ENCODE results near the gene P4HA1.
"Not testable (repeated sequence)": the region's sequence is repeated elsewhere in the genome, so short reads cannot be mapped to it uniquely, and the experiment has no call there.

The P4HA1 gene

GRCh38 chr10:73113551-73113950 lies 16.9 kb upstream of the P4HA1 start:
- Histone ChIP-seq H3K36me3 (ENCODE audit: insufficient read depth) (no peaks in the 10 kb centered on the region), H3K79me2 (ENCODE audit: insufficient read depth, low read depth) (no peaks in the 10 kb centered on the region), H3K4me2 (no peak overlapping the region), H3K9ac (no peak overlapping the region), H3K4me3 (IDR thresholded peaks at IDR 0.05; ENCODE audit: insufficient read depth, low read depth, low read length) (no peak overlapping the region), H2AFZ (ENCODE audit: low read depth) (no peak overlapping the region), H3K4me1 (ENCODE audit: low read depth, poor library complexity, severe bottlenecking) (peaks cover 13% of the 10 kb centered on the region), H3K27ac (no peak overlapping the region), H3K27me3 (ENCODE audit: insufficient read depth, low read depth) (no peaks in the 10 kb centered on the region), H4K20me1 (ENCODE audit: insufficient read depth) (no peaks in the 10 kb centered on the region)
- TF ChIP-seq CTCF (conservative IDR thresholded peaks at IDR 0.05; ENCODE audit: low read depth, low read length) = no peak

GRCh38 chr10:73112032-73112431 lies 15.4 kb upstream of the P4HA1 start:
- not testable (repeated sequence) for H4K20me1 ChIP-seq (ENCODE audit: insufficient read depth); H3K4me3 ChIP-seq (IDR thresholded peaks at IDR 0.05; ENCODE audit: insufficient read depth, low read depth, low read length); H3K27ac ChIP-seq; H3K27me3 ChIP-seq (ENCODE audit: insufficient read depth, low read depth); H3K4me1 ChIP-seq (ENCODE audit: low read depth, poor library complexity, severe bottlenecking); H3K9ac ChIP-seq; H3K79me2 ChIP-seq (ENCODE audit: insufficient read depth, low read depth); H2AFZ ChIP-seq (ENCODE audit: low read depth); H3K4me2 ChIP-seq; H3K36me3 ChIP-seq (ENCODE audit: insufficient read depth)

GRCh38 chr10:73110345-73110849 lies 13.7 kb upstream of the P4HA1 start, which contains the start of gene NUDT13:
Gene NUDT13, plus strand, starts transcription at chr10:73110455. Its CDS starts 3,911 bp downstream, at chr10:73114366.
- no peak within 1 kb of the TSS for H3K9ac ChIP-seq
- TF ChIP-seq CTCF (conservative IDR thresholded peaks at IDR 0.05; ENCODE audit: low read depth, low read length) = no peak
- H3K36me3 ChIP-seq (ENCODE audit: insufficient read depth) = no peaks in the 10 kb centered on the region
- no peaks in the 10 kb centered on the region for H3K79me2 ChIP-seq (ENCODE audit: insufficient read depth, low read depth)
- no peaks in the 10 kb centered on the region for H3K27me3 ChIP-seq (ENCODE audit: insufficient read depth, low read depth)
- H3K4me1 ChIP-seq (ENCODE audit: low read depth, poor library complexity, severe bottlenecking) = no peaks in the 10 kb centered on the region
- H4K20me1 ChIP-seq (ENCODE audit: insufficient read depth) = no peaks in the 10 kb centered on the region
- H3K4me3 ChIP-seq (IDR thresholded peaks at IDR 0.05; ENCODE audit: insufficient read depth, low read depth, low read length) = no peak within 1 kb of the TSS
- no peak within 1 kb of the TSS for H2AFZ ChIP-seq (ENCODE audit: low read depth)
- H3K4me2 ChIP-seq = no peak within 1 kb of the TSS
- H3K27ac ChIP-seq = no peak within 1 kb of the TSS

- not testable (repeated sequence) for H3K79me2 ChIP-seq (ENCODE audit: insufficient read depth, low read depth); H3K27me3 ChIP-seq (ENCODE audit: insufficient read depth, low read depth); H2AFZ ChIP-seq (ENCODE audit: low read depth)
These were observed 12.6 kb upstream of the P4HA1 start for GRCh38 chr10:73109248-73109652.

GRCh38 chr10:73106301-73106700 lies 9.6 kb upstream of the P4HA1 start:
- Histone ChIP-seq H3K79me2 (ENCODE audit: insufficient read depth, low read depth) (no peaks in the 10 kb centered on the region), H4K20me1 (ENCODE audit: insufficient read depth) (no peaks in the 10 kb centered on the region), H3K4me2 (no peak overlapping the region), H2AFZ (ENCODE audit: low read depth) (no peak overlapping the region), H3K36me3 (ENCODE audit: insufficient read depth) (no peaks in the 10 kb centered on the region), H3K27ac (no peak overlapping the region), H3K4me1 (ENCODE audit: low read depth, poor library complexity, severe bottlenecking) (no peaks in the 10 kb centered on the region), H3K27me3 (ENCODE audit: insufficient read depth, low read depth) (no peaks in the 10 kb centered on the region), H3K4me3 (IDR thresholded peaks at IDR 0.05; ENCODE audit: insufficient read depth, low read depth, low read length) (no peak overlapping the region), H3K9ac (no peak overlapping the region)
- no peak for TF ChIP-seq CTCF (conservative IDR thresholded peaks at IDR 0.05; ENCODE audit: low read depth, low read length)

More at GRCh38 chr10:73109248-73109652, 12.6 kb upstream of the P4HA1 start:
- not testable (repeated sequence) for H4K20me1 ChIP-seq (ENCODE audit: insufficient read depth); H3K36me3 ChIP-seq (ENCODE audit: insufficient read depth); H3K4me1 ChIP-seq (ENCODE audit: low read depth, poor library complexity, severe bottlenecking); H3K27ac ChIP-seq; H3K4me2 ChIP-seq; H3K9ac ChIP-seq; H3K4me3 ChIP-seq (IDR thresholded peaks at IDR 0.05; ENCODE audit: insufficient read depth, low read depth, low read length)

All from KMS-11 (cell line).